Smooth muscle cell of the brain vasculature (primary cell): ENCODE results near the gene PARP14.
"Not testable (repeated sequence)": the region's sequence is repeated elsewhere in the genome, so short reads cannot be mapped to it uniquely, and the experiment has no call there.

Source experiments
- DNase-seq: peaks from one replicate; pipeline ENCODE4 v3.0.0-alpha.2; 2012; ENCODE audit warnings: low read depth, low spot score

PARP14 gene

GRCh38 chr3:122680475-122681283 is at the start of gene PARP14:
TSS of gene PARP14 (plus strand) at chr3:122680839. CDS start at chr3:122680884, 45 bp downstream.
- DNase-seq: peak; percentile 44

GRCh38 chr3:122635789-122636188 is 44.9 kb upstream of the PARP14 start:
- DNase-seq: no peak

- no peak for DNase-seq
These were observed 43.9 kb upstream of the PARP14 start for GRCh38 chr3:122636697-122637096.

- no peak for DNase-seq
These were observed 40.1 kb upstream of the PARP14 start for GRCh38 chr3:122640437-122640999.

GRCh38 chr3:122642935-122643334 is 37.7 kb upstream of the PARP14 start:
- DNase-seq: no peak

- DNase-seq: no peak
These were observed 34.3 kb upstream of the PARP14 start for GRCh38 chr3:122646146-122646988.

- not testable (repeated sequence) for DNase-seq
These were observed 29.3 kb upstream of the PARP14 start for GRCh38 chr3:122651233-122651907.

- not testable (repeated sequence) for DNase-seq
These were observed 28.7 kb upstream of the PARP14 start for GRCh38 chr3:122651962-122652361.

- not testable (repeated sequence) for DNase-seq
These were observed 22.3 kb upstream of the PARP14 start for GRCh38 chr3:122658336-122658735.

- DNase-seq: no peak
These were observed 20.2 kb upstream of the PARP14 start for GRCh38 chr3:122660297-122660974.

- DNase-seq: no peak
These were observed 19.0 kb upstream of the PARP14 start for GRCh38 chr3:122661633-122662032.

GRCh38 chr3:122662505-122662904 is 18.1 kb upstream of the PARP14 start:
- no peak for DNase-seq

- DNase-seq: no peak
These were observed 15.3 kb upstream of the PARP14 start for GRCh38 chr3:122665226-122665786.

GRCh38 chr3:122665881-122666280 is 14.8 kb upstream of the PARP14 start:
- DNase-seq: no peak

- no peak for DNase-seq
These were observed 11.5 kb upstream of the PARP14 start for GRCh38 chr3:122668930-122669730.

- DNase-seq: no peak
These were observed 9.1 kb upstream of the PARP14 start for GRCh38 chr3:122671553-122671952.

GRCh38 chr3:122674339-122674738 is 6.3 kb upstream of the PARP14 start:
- no peak for DNase-seq

- DNase-seq: no peak
These were observed 3.9 kb upstream of the PARP14 start for GRCh38 chr3:122676759-122677158.

GRCh38 chr3:122677216-122677615 is 3.4 kb upstream of the PARP14 start:
- DNase-seq: no peak

GRCh38 chr3:122678506-122678905 is 2.1 kb upstream of the PARP14 start:
- DNase-seq: no peak
